K562 (cell line): ENCODE results near the gene TRPM8. TPM values are rescaled to one million over a fixed set of nuclear protein-coding genes. Genes with fewer than 3 reads are reported as not detected.

Source experiments
- ATAC-seq: fragments of 200-7000 bp; cut with Tn5 transposase; 3 replicates; pipeline ENCODE4 v1.9.1; 2020; ENCODE audit warnings: moderate library complexity
- BruUV-seq: library from RNA; stranded (reverse); fragments of 400-500 nt; replicated peaks from 2 replicates; lab custom pipeline; 2021; lab: Mats Ljungman, UMichigan
- CTCF ChIA-PET: fragments of 300-600 bp; formaldehyde crosslinking; extraction: SDS; loops from one replicate; lab custom pipeline; 2021; ENCODE audit warnings: low intra/inter-chr PET ratio; lab: Yijun Ruan, JAX
- POLR2A ChIA-PET: fragments of 300-600, 350-650 bp; sonication (Branson Sonifier 250); formaldehyde crosslinking; extraction: SDS; loops from one replicate; lab custom pipeline; 2021; ENCODE audit warnings: antibody characterized with exemption, inconsistent platforms; lab: Yijun Ruan, JAX
- DNase-seq, 4 experiments: peaks; one replicate each; pipeline versions ENCODE4 v3.0.0 to v3.0.0-alpha.2; 2011 to 2018; ENCODE audit warnings: low spot score in 3 of 4, mixed read lengths in 3 of 4; ENCODE audit errors: extremely low read depth in 1 of 4
- FAIRE-seq: peaks from 2 replicates; lab custom pipeline; 2011; peaks lifted over from hg19 to GRCh38; lab: Jason Lieb, UNC
- H2AFZ ChIP-seq: 2 replicates; pipeline ENCODE4 v1.6.0; 2011; ENCODE audit warnings: low read depth, low read length, control low read depth, inconsistent platforms
- H3K27ac ChIP-seq: fragments of 200-600 bp; 3 replicates; pipeline ENCODE4 v1.8.0; 2011; ENCODE audit warnings: low read depth, mild to moderate bottlenecking, control low read depth, inconsistent platforms, low read length, moderate library complexity, mixed read lengths; ENCODE audit errors: extremely low read depth
- H3K27me3 ChIP-seq, 2 experiments: fragments of 300-600 bp in 1 of 2; 2 replicates in 1 of 2; 3 replicates in 1 of 2; pipeline versions ENCODE4 v1.6.0 to v1.8.0; 2011; ENCODE audit warnings: inconsistent platforms in 2 of 2, low read length in 2 of 2, mild to moderate bottlenecking in 1 of 2, mixed read lengths in 1 of 2, moderate library complexity in 1 of 2; ENCODE audit not compliant: control insufficient read depth in 2 of 2, insufficient read depth in 2 of 2
- H3K36me3 ChIP-seq: fragments of 300-600 bp; 3 replicates; pipeline ENCODE4 v1.8.0; 2011; ENCODE audit warnings: mild to moderate bottlenecking, low read length, inconsistent platforms; ENCODE audit not compliant: control insufficient read depth, insufficient read depth
- H3K4me1 ChIP-seq, 2 experiments: fragments of 200-600 bp in 1 of 2; replicated peaks in 1 of 2; 2 replicates in 1 of 2; 3 replicates in 1 of 2; pipeline versions ENCODE4 v1.5.1 to v1.8.0; 2011; ENCODE audit warnings: inconsistent platforms in 2 of 2, low read length in 2 of 2, mild to moderate bottlenecking in 1 of 2, mixed read lengths in 1 of 2, moderate library complexity in 1 of 2; ENCODE audit not compliant: control insufficient read depth in 2 of 2, insufficient read depth in 2 of 2
- H3K4me2 ChIP-seq: 2 replicates; pipeline ENCODE4 v1.6.1; 2011; ENCODE audit warnings: low read length, control low read depth, inconsistent platforms, mixed read lengths; ENCODE audit not compliant: insufficient read depth
- H3K4me3 ChIP-seq: fragments of 200-600 bp; sonication (generic), shearing (Covaris generic); 2 replicates; pipeline ENCODE4 v1.5.1; 2016; ENCODE audit warnings: control low read depth, inconsistent platforms
- H3K79me2 ChIP-seq: fragments of 200-600 bp; 3 replicates; pipeline ENCODE4 v1.8.0; 2011; ENCODE audit warnings: low read length, inconsistent platforms; ENCODE audit not compliant: control insufficient read depth, insufficient read depth
- H3K9ac ChIP-seq, 2 experiments: 2 replicates each; pipeline versions ENCODE4 v1.6.0 to v1.6.1; 2011; ENCODE audit warnings: low read depth in 2 of 2, low read length in 2 of 2, control low read depth in 1 of 2, inconsistent platforms in 1 of 2, mild to moderate bottlenecking in 1 of 2, mixed read lengths in 1 of 2; ENCODE audit not compliant: insufficient read depth in 1 of 2
- H3K9me1 ChIP-seq: one replicate; pipeline ENCODE4 v1.6.0; 2011; ENCODE audit warnings: inconsistent platforms, mild to moderate bottlenecking, low read length, moderate library complexity; ENCODE audit not compliant: control insufficient read depth, insufficient read depth
- H3K9me3 ChIP-seq: replicated peaks from 2 replicates; pipeline ENCODE4 v1.5.1; 2011; ENCODE audit warnings: low read depth, low read length, inconsistent platforms; ENCODE audit not compliant: control insufficient read depth, insufficient read depth
- H4K20me1 ChIP-seq: replicated peaks from 2 replicates; pipeline ENCODE4 v1.6.1; 2011; ENCODE audit warnings: low read length, inconsistent platforms, mixed read lengths; ENCODE audit not compliant: control insufficient read depth, insufficient read depth
- AFF4 ChIP-seq: sonication (generic); formaldehyde crosslinking; IDR thresholded peaks from 2 replicates; pipeline ENCODE4 v1.8.0; 2023; ENCODE audit warnings: mild to moderate bottlenecking, missing genetic modification reagents
- ATF1 ChIP-seq, 2 experiments: fragments of 450-650 bp in 1 of 2; IDR thresholded peaks; 2 replicates each; pipeline ENCODE4 v1.6.1; 2016; ENCODE audit warnings: missing compliant biosample characterization in 1 of 2, missing genetic modification characterization in 1 of 2
- ATF3 ChIP-seq, 2 experiments: fragments of 450-650 bp in 1 of 2; sonication (generic) in 1 of 2; formaldehyde crosslinking in 1 of 2; IDR thresholded peaks in 1 of 2; conservative IDR thresholded peaks in 1 of 2; 2 replicates each; pipeline versions ENCODE4 v1.6.1 to v1.8.1; 2016 to 2023; ENCODE audit warnings: mild to moderate bottlenecking in 2 of 2, moderate library complexity in 2 of 2, inconsistent platforms in 1 of 2, missing genetic modification reagents in 1 of 2
- ATF7 ChIP-seq: fragments of 450-650 bp; IDR thresholded peaks from 2 replicates; pipeline ENCODE4 v1.7.1; 2014; ENCODE audit warnings: mild to moderate bottlenecking, moderate library complexity
- MIER1 ChIP-seq: fragments of 450-650 bp; IDR thresholded peaks from 2 replicates; pipeline ENCODE4 v1.6.1; 2016; ENCODE audit warnings: antibody characterized with exemption, mild to moderate bottlenecking, low read depth
- MLLT1 ChIP-seq, 2 experiments: fragments of 450-650 bp; IDR thresholded peaks; 2 replicates each; pipeline ENCODE4 v1.6.1; 2016
- NFE2L1 ChIP-seq: fragments of 450-650 bp; IDR thresholded peaks from 2 replicates; pipeline ENCODE4 v1.6.1; 2016; ENCODE audit warnings: missing genetic modification characterization, low read depth, mild to moderate bottlenecking, missing compliant biosample characterization, moderate library complexity, borderline replicate concordance
- PHF20 ChIP-seq: fragments of 450-650 bp; IDR thresholded peaks from 2 replicates; pipeline ENCODE4 v1.6.1; 2018; ENCODE audit not compliant: partially characterized antibody
- YBX1 ChIP-seq: fragments of 450-650 bp; IDR thresholded peaks from 2 replicates; pipeline ENCODE4 v1.7.1; 2016; ENCODE audit warnings: mild to moderate bottlenecking
- WGBS: fragments of 100-300 bp; shearing (Covaris generic); methylation state at CpG from one replicate; pipeline ENCODE4 v1.1.6; 2016; ENCODE audit warnings: low coverage, mixed read lengths; ENCODE audit not compliant: insufficient coverage; ENCODE audit errors: missing lambda C conversion rate; 5-methylcytosine and 5-hydroxymethylcytosine counted together
- in situ Hi-C: fragments of 300-500 bp; cut with MboI; formaldehyde crosslinking; loops from 4 replicates; pipeline ENCODE4 v1.15.0; 2018; ENCODE audit warnings: inconsistent platforms, mixed read lengths
- intact Hi-C: fragments of 100-400 bp; cut with micrococcal nuclease; formaldehyde crosslinking; loops from 2 replicates; pipeline ENCODE4 v1.14.2; 2022
- polyA plus RNA-seq, 8 experiments: library from polyadenylated mRNA; depleted of rRNA in 4 of 8; stranded (reverse) in 5 of 8; unstranded in 3 of 8; fragments of >200 nt; fragmentation: Nextera tagmentation in 2 of 8; fragmentation: Illumina TruSeq in 1 of 8; extraction: Ambion mirVana in 2 of 8; extraction: Trizol in 1 of 8; gene quantifications; 2 replicates each; pipeline versions ENCODE4 v1.2.1 to v1.2.3, GENCODE V29; 2011 to 2014; ENCODE audit warnings: inconsistent platforms in 1 of 8, missing spikeins in 1 of 8
- total RNA-seq, 7 experiments: library from RNA; depleted of rRNA in 6 of 7; stranded (reverse); fragments of >200 nt in 6 of 7; fragmentation: Illumina TruSeq in 2 of 7; extraction: Trizol in 2 of 7; gene quantifications; 2 replicates each; pipeline versions ENCODE4 v1.2.1 to v1.2.3, GENCODE V29; 2011 to 2021; ENCODE audit warnings: low replicate concordance in 1 of 7

TRPM8 gene
- total and polyA plus RNA-seq, 9 of the 15 experiments (the other 6 are each of a cell fraction or from before 2014, with no cell fraction given), result not detected

DNA sequence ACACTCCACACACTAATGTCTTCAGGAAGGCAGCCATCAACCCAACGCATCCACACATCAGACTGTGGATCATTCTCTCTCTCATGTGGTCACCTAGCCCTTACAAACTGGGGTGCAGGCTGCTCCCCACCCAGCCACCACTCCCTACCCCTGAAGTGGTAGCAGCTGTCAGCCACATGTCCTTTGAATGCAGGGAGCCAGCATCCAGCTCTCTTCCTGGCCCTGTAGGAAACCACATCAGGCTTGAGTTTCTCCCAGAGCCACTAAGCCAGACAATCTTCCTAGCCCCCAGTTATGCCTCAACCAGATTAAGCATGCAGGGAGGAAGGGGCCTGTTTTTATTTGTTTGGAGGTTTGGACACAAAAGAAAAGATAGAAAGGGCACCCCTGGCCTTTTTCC, 80.5 kb downstream of the TRPM8 start (continued):
- no peak for TF ChIP-seq PHF20

DNA sequence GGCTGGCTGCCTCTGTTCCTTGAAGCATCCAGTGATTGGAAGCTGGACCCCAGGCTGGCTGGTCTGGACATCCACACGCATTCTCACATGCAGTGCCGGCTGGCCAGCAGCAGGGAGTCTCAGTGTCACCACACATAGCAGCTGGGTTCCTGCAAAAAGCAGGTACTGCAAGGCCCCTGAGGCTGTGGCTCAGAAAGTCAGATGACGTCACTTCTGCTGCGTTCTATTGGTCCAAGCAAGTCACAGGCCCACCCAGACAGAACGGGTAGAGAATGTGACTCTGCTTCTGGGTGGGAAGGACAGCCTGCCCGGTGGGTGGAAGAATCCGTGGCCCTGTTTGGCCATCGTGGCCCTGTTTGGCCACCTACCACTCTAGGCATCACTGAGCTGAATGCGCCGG, 82.0 kb downstream of the TRPM8 start:
- CTCF ChIA-PET, result no interaction called here
- H3K4me3 ChIP-seq, result no peak overlapping the region
- TF ChIP-seq ATF1 (CRISPR knock-in tag; IDR thresholded peaks at IDR 0.05) (no peak), ATF1 (tag; IDR thresholded peaks at IDR 0.05) (peak; percentile 17; the same call in 1 of the 2 replicates), NFE2L1 (tag) (no peak), MIER1 (no peak), ATF3 (IDR thresholded peaks at IDR 0.05) (peak; percentile 60), ATF3 (CRISPR knock-in tag; conservative IDR thresholded peaks at IDR 0.05) (no peak), YBX1 (no peak), AFF4 (CRISPR knock-in tag) (no peak), ATF7 (peak; percentile 64; the same call in 1 of the 2 replicates), MLLT1 (IDR thresholded peaks at IDR 0.05) (no peak)
- BruUV-seq, result no TSS peak
- H4K20me1 ChIP-seq, result no peaks in the 10 kb centered on the region
- H3K36me3 ChIP-seq, result no peaks in the 10 kb centered on the region
- 3% methylated on average over 9 of the region's 10 CpGs for WGBS
- FAIRE-seq (no peak), DNase-seq (no peak), ATAC-seq (no peak)
- H2AFZ ChIP-seq, result no peak overlapping the region
- H3K79me2 ChIP-seq, result no peaks in the 10 kb centered on the region
- no peaks in the 10 kb centered on the region for H3K9me1 ChIP-seq
- H3K27ac ChIP-seq, result no peak overlapping the region
- H3K4me2 ChIP-seq, result no peak overlapping the region
- H3K27me3 ChIP-seq, result no peaks in the 10 kb centered on the region; a peak in 1 of 5 replicates
- intact Hi-C loops, result no loop called here
- in situ Hi-C loops, result no loop called here
- no peaks in the 10 kb centered on the region for H3K4me1 ChIP-seq
- H3K9me3 ChIP-seq, result no peaks in the 10 kb centered on the region
- POLR2A ChIA-PET, result no interaction called here
- no peak overlapping the region for H3K9ac ChIP-seq
